Measurements from ENCODE around the gene DNAI1. TPM values are rescaled to one million over a fixed set of nuclear protein-coding genes. Genes with fewer than 3 reads are reported as not detected.

Gene DNAI1
- total RNA-seq, 1 experiment from 2014 or later, result 2.2 TPM

- no peaks in the 10 kb centered on the region for H3K9me3 ChIP-seq (ENCODE audit: control insufficient read depth, insufficient read depth, low read depth, low read length)
- no peaks in the 10 kb centered on the region for H3K4me1 ChIP-seq (ENCODE audit: control insufficient read depth, insufficient read depth, low read length)
- BruUV-seq (replicated peaks), result no TSS peak
- in situ Hi-C loops (cut with HindIII; ENCODE audit: low pct_unique_long_range_greater_than_20kb, low sequenced_read_pairs) (no loop called here), intact Hi-C loops (cut with micrococcal nuclease; ENCODE audit: unreplicated experiment) (no loop called here)
- no peak overlapping the region for H3K27ac ChIP-seq (ENCODE audit: low read length)
- no peak for DNase-seq (ENCODE audit: low read depth, low spot score)
- no peaks in the 10 kb centered on the region; the same call in 1 of the 2 replicates for H3K27me3 ChIP-seq (ENCODE audit: control insufficient read depth, insufficient read depth, low read length)
- TF ChIP-seq REST (IDR thresholded peaks at IDR 0.05; ENCODE audit: insufficient read depth in 1 of 2, low read depth in 2 of 2, low read length in 1 of 2) (no peak), CTCF (IDR thresholded peaks at IDR 0.05) (no peak), SIN3A (IDR thresholded peaks at IDR 0.05; ENCODE audit: borderline replicate concordance, insufficient read depth, low read depth, low read length) (no peak), TCF7L2 (IDR thresholded peaks at IDR 0.05; ENCODE audit: low read depth, low read length) (no peak), POLR2AphosphoS5 (IDR thresholded peaks at IDR 0.05; ENCODE audit: low read depth, low read length) (no peak)
- no peaks in the 10 kb centered on the region for H3K36me3 ChIP-seq (ENCODE audit: control insufficient read depth, insufficient read depth, low read length)
- ChIA-PET POLR2A (no interaction called here), CTCF (no interaction called here)
- no peak overlapping the region for H3K4me3 ChIP-seq (ENCODE audit: low read depth in 2 of 2, low read length in 2 of 2)
- peak; percentile 55; the same call in 1 of the 2 replicates for ATAC-seq
Observed at GRCh38 chr9:34492051-34492450, 33.4 kb downstream of the DNAI1 start.

GRCh38 chr9:34493972-34494535 lies 35.4 kb downstream of the DNAI1 start:
- Histone ChIP-seq H3K9me3 (ENCODE audit: control insufficient read depth, insufficient read depth, low read depth, low read length) (no peaks in the 10 kb centered on the region), H3K4me3 (ENCODE audit: low read depth in 2 of 2, low read length in 2 of 2) (no peak overlapping the region), H3K36me3 (ENCODE audit: control insufficient read depth, insufficient read depth, low read length) (no peaks in the 10 kb centered on the region), H3K27me3 (ENCODE audit: control insufficient read depth, insufficient read depth, low read length) (no peaks in the 10 kb centered on the region; the same call in 1 of the 2 replicates), H3K27ac (ENCODE audit: low read length) (no peak overlapping the region), H3K4me1 (ENCODE audit: control insufficient read depth, insufficient read depth, low read length) (no peaks in the 10 kb centered on the region)
- no peak for ATAC-seq
- peak; percentile 93 to 94 for TF ChIP-seq REST (IDR thresholded peaks at IDR 0.05; ENCODE audit: insufficient read depth in 1 of 2, low read depth in 2 of 2, low read length in 1 of 2)
- no peak for TF ChIP-seq SIN3A (IDR thresholded peaks at IDR 0.05; ENCODE audit: borderline replicate concordance, insufficient read depth, low read depth, low read length)
- no peak for TF ChIP-seq TCF7L2 (IDR thresholded peaks at IDR 0.05; ENCODE audit: low read depth, low read length)
- no peak for DNase-seq (ENCODE audit: low read depth, low spot score)
- in situ Hi-C loops (cut with HindIII; ENCODE audit: low pct_unique_long_range_greater_than_20kb, low sequenced_read_pairs) (no loop called here), intact Hi-C loops (cut with micrococcal nuclease; ENCODE audit: unreplicated experiment) (no loop called here)
- ChIA-PET POLR2A (no interaction called here), CTCF (no interaction called here)
- BruUV-seq (replicated peaks), result no TSS peak
